Cardiac muscle cell (in vitro differentiated cells and primary cell): Measurements from ENCODE around the gene SIX2. TPM values are rescaled to one million over a fixed set of nuclear protein-coding genes. Genes with fewer than 3 reads are reported as not detected.
A peak's percentile ranks its signal among the peaks of the same experiment; 100 is the strongest.

ENCODE experiments used
- DNase-seq, 2 donors: peaks; one replicate each; pipeline versions ENCODE4 v3.0.0 to v3.0.0-alpha.2; 2010 to 2017; ENCODE audit warnings: low read depth in 1 of 2, low spot score in 1 of 2
- H3K27ac ChIP-seq: fragments of 200-600 bp; sonication (generic); 2 replicates; pipeline ENCODE4 v1.5.1; 2016
- H3K27me3 ChIP-seq: fragments of 200-600 bp; sonication (generic); 2 replicates; pipeline ENCODE4 v1.6.0; 2016; ENCODE audit warnings: control low read depth
- H3K36me3 ChIP-seq: fragments of 200-600 bp; sonication (generic); 2 replicates; pipeline ENCODE4 v1.5.1; 2016; ENCODE audit warnings: control low read depth
- H3K4me1 ChIP-seq: fragments of 200-600 bp; sonication (generic); 2 replicates; pipeline ENCODE4 v1.8.1; 2017; ENCODE audit warnings: low read depth, mild to moderate bottlenecking, mixed run types
- H3K4me3 ChIP-seq: fragments of 200-600 bp; sonication (generic); 2 replicates; pipeline ENCODE4 v1.5.1; 2016; ENCODE audit warnings: mild to moderate bottlenecking
- H3K9me3 ChIP-seq: fragments of 200-600 bp; sonication (generic); 2 replicates; pipeline ENCODE4 v1.5.1; 2017; ENCODE audit warnings: low read depth, mild to moderate bottlenecking, control low read depth
- CTCF ChIP-seq: IDR thresholded peaks from 2 replicates; pipeline ENCODE4 v1.5.1; 2012; ENCODE audit warnings: low read depth, mild to moderate bottlenecking, low read length
- polyA plus RNA-seq: library from polyadenylated mRNA; unstranded; fragments of >200 nt; fragmentation: Nextera tagmentation; extraction: Ambion mirVana; gene quantifications from 2 replicates; pipeline ENCODE4 v1.2.1, GENCODE V29; 2016
- total RNA-seq: library from RNA; depleted of rRNA; stranded (reverse); fragments of >200 nt; gene quantifications from 2 replicates; pipeline ENCODE4 v1.2.3, GENCODE V29; 2016

The SIX2 gene
- total and polyA plus RNA-seq, 2 experiments from 2014 or later, result 0.78 to 0.89 TPM

DNA sequence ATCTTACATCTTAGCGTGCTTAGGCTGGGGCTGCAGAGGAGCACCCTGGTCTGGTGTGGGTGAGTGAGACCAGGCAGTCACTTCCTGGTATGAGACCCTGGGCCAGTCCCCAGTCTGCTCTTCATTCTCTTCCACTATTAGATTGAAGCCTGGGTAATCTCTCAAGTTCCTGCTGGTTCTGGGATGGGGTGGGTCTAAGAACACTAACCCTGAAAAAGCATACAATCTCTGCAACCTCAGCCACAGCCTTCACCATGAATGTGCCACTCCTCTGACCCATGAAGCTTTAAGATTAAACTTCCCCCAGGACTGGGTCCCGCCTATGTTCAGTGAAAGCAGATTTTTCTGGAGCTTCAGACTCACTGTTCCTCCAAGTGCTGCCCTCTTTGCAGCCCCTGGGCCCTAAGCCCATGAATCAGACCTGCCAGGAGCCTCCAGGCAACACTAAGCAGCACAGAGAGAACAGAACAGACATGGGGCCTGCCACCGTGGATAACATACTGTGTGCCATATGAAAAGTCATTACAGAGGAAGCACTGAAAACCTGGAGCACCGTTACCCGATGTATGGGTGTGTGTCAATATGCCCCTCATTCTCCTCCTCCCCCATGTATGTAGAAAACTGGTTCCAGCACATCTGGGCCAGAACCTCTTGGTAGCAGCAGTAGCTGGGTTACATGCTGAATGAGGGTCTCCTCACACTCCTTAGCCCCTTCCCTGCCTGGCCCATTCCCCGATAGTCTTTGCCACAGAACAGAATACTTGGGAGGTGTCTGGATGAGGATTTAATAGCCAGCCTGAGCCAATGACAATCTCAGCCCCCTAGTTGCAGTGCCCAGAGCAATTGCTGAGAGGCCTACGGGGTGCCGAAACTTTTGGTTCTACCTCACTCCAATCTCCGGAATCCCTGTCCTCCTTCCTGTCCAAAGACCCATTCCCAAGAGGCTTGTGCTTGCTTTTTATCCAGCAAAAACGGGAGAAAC is 2.7 kb upstream of the SIX2 start:
- H3K27me3 ChIP-seq, result peaks cover 84% of the 10 kb centered on the region
- H3K27ac ChIP-seq, result no peak overlapping the region
- H3K9me3 ChIP-seq, result no peaks in the 10 kb centered on the region
- H3K36me3 ChIP-seq, result no peaks in the 10 kb centered on the region
- H3K4me1 ChIP-seq, result peaks cover 7% of the 10 kb centered on the region
- no peak for TF ChIP-seq CTCF
- DNase-seq, result no peak
- H3K4me3 ChIP-seq, result no peak overlapping the region

DNA sequence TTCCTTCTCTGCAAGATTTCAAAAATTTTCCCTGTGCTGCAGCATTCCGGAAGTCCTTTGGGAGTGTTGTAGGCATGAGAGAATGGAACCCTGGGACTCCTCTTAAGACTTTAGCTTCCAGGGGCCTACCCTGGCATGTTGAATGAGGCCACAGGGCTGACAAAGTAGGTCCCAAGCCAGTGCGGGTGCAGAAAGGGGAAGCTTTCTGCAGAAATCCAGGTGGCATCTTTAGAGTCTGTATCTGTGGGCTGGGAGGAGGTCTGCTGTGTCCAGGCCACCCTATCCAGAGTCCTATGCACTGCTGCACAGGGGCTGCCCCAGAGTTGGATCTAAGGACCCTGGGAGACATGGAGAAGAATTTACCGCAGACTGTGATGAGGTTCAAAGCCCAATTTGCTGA is 1.9 kb upstream of the SIX2 start:
- Histone ChIP-seq H3K27ac (no peak overlapping the region), H3K4me3 (no peak overlapping the region), H3K27me3 (peaks cover 91% of the 10 kb centered on the region), H3K4me1 (peaks cover 7% of the 10 kb centered on the region), H3K9me3 (no peaks in the 10 kb centered on the region), H3K36me3 (no peaks in the 10 kb centered on the region)
- TF ChIP-seq CTCF, result no peak
- no peak for DNase-seq

- Histone ChIP-seq H3K27me3 (peaks cover 92% of the 10 kb centered on the region), H3K9me3 (no peaks in the 10 kb centered on the region), H3K36me3 (no peaks in the 10 kb centered on the region), H3K4me3 (peak overlapping the region; percentile 26), H3K27ac (no peak overlapping the region), H3K4me1 (peaks cover 7% of the 10 kb centered on the region)
- peak in 1 of 2 donors; percentile 17 for DNase-seq
- no peak for TF ChIP-seq CTCF
Measured at GRCh38 chr2:45010702-45011012, 1.4 kb upstream of the SIX2 start.

GRCh38 chr2:45009928-45010701 is 863 bp upstream of the SIX2 start:
- peaks cover 9% of the 10 kb centered on the region for H3K4me1 ChIP-seq
- no peaks in the 10 kb centered on the region for H3K36me3 ChIP-seq
- peak overlapping the region; percentile 26 for H3K4me3 ChIP-seq
- DNase-seq, result peak; percentile 70 to 94
- H3K9me3 ChIP-seq, result no peaks in the 10 kb centered on the region
- H3K27ac ChIP-seq, result no peak overlapping the region
- TF ChIP-seq CTCF, result no peak
- peaks cover 92% of the 10 kb centered on the region for H3K27me3 ChIP-seq

DNA sequence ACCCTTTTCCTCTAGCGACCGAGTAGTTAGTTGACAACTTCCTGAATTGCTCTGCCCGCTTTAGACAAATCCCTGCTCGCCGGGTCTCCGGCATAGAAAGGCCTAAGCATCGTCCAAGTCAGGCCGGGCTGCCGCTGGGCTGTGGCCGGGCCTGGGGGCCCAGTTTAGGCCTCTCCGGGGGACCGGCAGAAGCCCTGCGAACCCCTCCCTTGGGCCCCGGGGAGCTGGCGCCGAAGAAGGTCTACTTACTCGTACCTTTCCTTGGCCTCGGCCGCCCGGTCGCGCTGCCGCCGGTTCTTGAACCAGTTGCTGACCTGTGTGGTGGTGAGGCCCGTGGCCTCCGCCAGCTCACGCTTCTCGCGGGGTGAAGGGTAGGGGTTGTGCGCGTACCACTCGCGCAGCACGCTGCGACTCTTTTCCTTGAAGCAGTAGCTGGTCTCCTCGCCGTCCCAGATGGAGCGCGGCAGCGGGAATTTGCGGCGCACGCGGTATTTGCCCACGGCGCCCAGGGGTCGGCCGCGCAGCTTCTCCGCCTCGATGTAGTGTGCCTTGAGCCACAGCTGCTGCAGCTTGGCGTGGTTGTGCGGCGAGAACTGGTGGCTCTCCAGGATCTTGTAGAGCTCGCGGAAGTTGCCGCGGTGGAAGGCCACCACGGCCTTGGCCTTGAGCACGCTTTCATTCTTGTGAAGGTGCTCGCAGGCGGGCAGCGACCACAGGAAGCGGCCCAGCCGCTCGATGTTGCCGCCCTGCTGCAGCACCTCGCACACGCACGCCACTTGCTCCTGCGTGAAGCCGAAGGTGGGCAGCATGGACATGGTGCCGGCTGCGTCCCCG is 739 bp downstream of the SIX2 start:
- Histone ChIP-seq H3K36me3 (no peaks in the 10 kb centered on the region), H3K4me3 (peak overlapping the region; percentile 4), H3K4me1 (peaks cover 7% of the 10 kb centered on the region), H3K9me3 (no peaks in the 10 kb centered on the region), H3K27ac (no peak overlapping the region), H3K27me3 (peaks cover 92% of the 10 kb centered on the region)
- no peak for TF ChIP-seq CTCF
- DNase-seq, result peak; percentile 20 to 31
